Testis (tissue), 3 donors: ENCODE measurements around the gene CBLN4. TPM values are rescaled to one million over a fixed set of nuclear protein-coding genes. Genes with fewer than 3 reads are reported as not detected.

ENCODE experiments used
- DNase-seq: peaks from one replicate; pipeline ENCODE4 v3.0.0-alpha.2; 2019
- H3K27ac ChIP-seq, 2 donors: fragments of 200-600 bp; sonication (generic); one replicate each; pipeline ENCODE4 v1.5.1; 2019
- H3K27me3 ChIP-seq: fragments of 200-600 bp; sonication (generic); one replicate; pipeline ENCODE4 v1.5.1; 2019
- H3K36me3 ChIP-seq: fragments of 200-600 bp; sonication (generic); one replicate; pipeline ENCODE4 v1.5.1; 2017; ENCODE audit warnings: low read depth; ENCODE audit errors: missing control alignments
- H3K4me1 ChIP-seq: fragments of 200-600 bp; sonication (generic); one replicate; pipeline ENCODE4 v1.5.1; 2019
- H3K4me3 ChIP-seq, 2 donors: fragments of 200-600 bp; sonication (generic); one replicate each; pipeline ENCODE4 v1.5.1; 2017 to 2019
- H3K9me3 ChIP-seq: fragments of 200-600 bp; sonication (generic); one replicate; pipeline ENCODE4 v1.5.1; 2017
- POLR2A ChIP-seq: fragments of 450-650 bp; IDR thresholded peaks from one replicate; pipeline ENCODE4 v1.6.1; 2017; ENCODE audit warnings: antibody characterized with exemption, mild to moderate bottlenecking, moderate library complexity
- WGBS, 2 donors: methylation state at CpG; one replicate each; pipeline ENCODE4 v1.1.5; 2018; 5-methylcytosine and 5-hydroxymethylcytosine counted together
- intact Hi-C: fragments of 100-400 bp; cut with DNase I; formaldehyde crosslinking; loops from one replicate; pipeline ENCODE4 v1.15.1; 2023; ENCODE audit warnings: low total_unique reads
- polyA plus RNA-seq: library from polyadenylated mRNA; stranded (reverse); fragments of 350-450 nt; fragmentation: Illumina TruSeq; extraction: RNeasy Lipid Tissue Mini Kit (QIAGEN cat#74804); gene quantifications from one replicate; pipeline ENCODE4 v1.2.3, GENCODE V29; 2014; ENCODE audit warnings: low read depth, low replicate concordance; ENCODE audit not compliant: insufficient read depth
- total RNA-seq, 2 donors: library from RNA; depleted of rRNA; stranded (reverse); fragments of >200 nt; gene quantifications; one replicate each; pipeline ENCODE4 v1.2.3, GENCODE V29; 2016
- TF ChIP-seq, protein P1 (sequence below), 3 experiments: fragments of 450-650 bp in 2 of 3; fragments of 200-600 bp in 1 of 3; sonication (generic) in 1 of 3; IDR thresholded peaks; one replicate each; pipeline ENCODE4 v1.5.1; 2016 to 2019; ENCODE audit warnings: antibody characterized with exemption in 3 of 3, mild to moderate bottlenecking in 2 of 3, moderate library complexity in 1 of 3

Gene CBLN4
- total and polyA plus RNA-seq, 3 donors from 2014 or later, result 3.1 to 6.0 (median 3.4) TPM

DNA sequence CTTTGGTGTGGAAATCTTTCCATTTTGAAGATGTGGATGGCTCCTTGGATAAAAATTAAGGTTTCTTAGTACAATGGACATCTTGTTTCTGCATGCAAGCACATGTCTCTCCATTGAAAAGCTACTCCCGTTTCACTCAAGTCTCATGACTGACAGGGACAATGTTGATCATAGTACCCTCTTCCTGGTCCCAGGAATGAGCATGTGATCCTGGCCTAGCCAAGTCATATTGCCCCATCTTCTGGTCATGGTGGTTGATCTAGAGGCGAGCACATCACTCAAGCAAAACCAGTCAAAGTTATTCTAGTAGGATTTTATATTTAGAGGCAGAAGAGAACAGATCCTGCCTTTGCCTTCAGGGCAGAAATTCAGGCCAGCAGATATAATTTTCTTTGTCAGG is 12.2 kb upstream of the CBLN4 start:
- no peaks in the 10 kb centered on the region for H3K36me3 ChIP-seq
- TF ChIP-seq, protein P1, sequence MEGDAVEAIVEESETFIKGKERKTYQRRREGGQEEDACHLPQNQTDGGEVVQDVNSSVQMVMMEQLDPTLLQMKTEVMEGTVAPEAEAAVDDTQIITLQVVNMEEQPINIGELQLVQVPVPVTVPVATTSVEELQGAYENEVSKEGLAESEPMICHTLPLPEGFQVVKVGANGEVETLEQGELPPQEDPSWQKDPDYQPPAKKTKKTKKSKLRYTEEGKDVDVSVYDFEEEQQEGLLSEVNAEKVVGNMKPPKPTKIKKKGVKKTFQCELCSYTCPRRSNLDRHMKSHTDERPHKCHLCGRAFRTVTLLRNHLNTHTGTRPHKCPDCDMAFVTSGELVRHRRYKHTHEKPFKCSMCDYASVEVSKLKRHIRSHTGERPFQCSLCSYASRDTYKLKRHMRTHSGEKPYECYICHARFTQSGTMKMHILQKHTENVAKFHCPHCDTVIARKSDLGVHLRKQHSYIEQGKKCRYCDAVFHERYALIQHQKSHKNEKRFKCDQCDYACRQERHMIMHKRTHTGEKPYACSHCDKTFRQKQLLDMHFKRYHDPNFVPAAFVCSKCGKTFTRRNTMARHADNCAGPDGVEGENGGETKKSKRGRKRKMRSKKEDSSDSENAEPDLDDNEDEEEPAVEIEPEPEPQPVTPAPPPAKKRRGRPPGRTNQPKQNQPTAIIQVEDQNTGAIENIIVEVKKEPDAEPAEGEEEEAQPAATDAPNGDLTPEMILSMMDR (IDR thresholded peaks at IDR 0.05), result no peak
- TF ChIP-seq POLR2A, result no peak
- 66 to 82% methylated on average over 2 of the region's 2 CpGs for WGBS, 2 donors
- H3K27ac ChIP-seq, result no peak overlapping the region
- H3K9me3 ChIP-seq, result no peaks in the 10 kb centered on the region
- H3K27me3 ChIP-seq, result no peaks in the 10 kb centered on the region
- no peaks in the 10 kb centered on the region for H3K4me1 ChIP-seq
- intact Hi-C loops, result no loop called here
- no peak overlapping the region for H3K4me3 ChIP-seq
- DNase-seq, result no peak

DNA sequence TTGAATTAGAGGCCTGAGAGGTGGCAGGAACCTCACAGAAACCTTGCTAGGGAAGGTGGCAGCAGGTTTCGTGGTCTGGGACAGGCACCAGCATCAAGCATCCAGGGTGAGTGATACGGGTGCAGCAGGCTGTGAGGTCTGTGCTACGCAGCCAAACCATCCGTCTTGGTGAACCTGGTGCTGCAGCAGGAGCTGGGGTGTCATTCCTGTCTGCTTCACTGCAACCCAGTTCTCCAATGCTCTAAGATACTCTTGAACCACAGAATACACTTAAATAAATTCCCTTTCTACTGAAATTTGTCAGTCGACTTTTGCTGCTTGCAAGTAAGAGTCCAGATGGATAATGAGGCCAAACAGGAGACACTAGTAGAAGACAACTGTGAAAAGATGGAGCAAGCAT is 9.7 kb upstream of the CBLN4 start:
- Histone ChIP-seq H3K36me3 (no peaks in the 10 kb centered on the region), H3K27ac (no peak overlapping the region), H3K9me3 (no peaks in the 10 kb centered on the region), H3K4me1 (no peaks in the 10 kb centered on the region), H3K27me3 (no peaks in the 10 kb centered on the region), H3K4me3 (no peak overlapping the region)
- no peak for DNase-seq
- TF ChIP-seq, protein P1 (IDR thresholded peaks at IDR 0.05), result no peak
- TF ChIP-seq POLR2A, result no peak
- intact Hi-C loops, result no loop called here
- WGBS, 2 donors, result 85 to 90% methylated on average over 5 of the region's 5 CpGs

DNA sequence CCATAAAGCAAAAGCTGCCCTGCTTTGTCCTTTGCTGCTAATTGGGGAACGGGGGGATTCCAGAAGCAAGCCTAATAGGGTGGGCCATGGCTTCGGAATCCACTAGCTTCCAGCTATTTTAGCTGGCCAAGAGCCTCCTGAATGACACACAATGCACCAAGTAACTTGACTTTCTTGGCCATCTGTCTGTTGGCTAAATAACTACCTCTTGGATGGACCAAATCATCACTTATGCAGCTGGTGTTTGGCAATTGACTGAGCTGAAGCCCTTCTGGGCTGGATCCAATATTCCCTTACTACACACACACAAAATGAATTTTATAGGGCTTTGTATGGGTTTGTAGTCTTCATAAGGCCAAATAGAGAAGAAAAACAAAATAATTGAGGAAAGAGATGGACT is 8.8 kb upstream of the CBLN4 start:
- no peaks in the 10 kb centered on the region for H3K9me3 ChIP-seq
- no peaks in the 10 kb centered on the region for H3K27me3 ChIP-seq
- no peak overlapping the region for H3K27ac ChIP-seq
- intact Hi-C loops, result no loop called here
- H3K4me1 ChIP-seq, result no peaks in the 10 kb centered on the region
- no peak for DNase-seq
- TF ChIP-seq POLR2A, result no peak
- TF ChIP-seq, protein P1 (IDR thresholded peaks at IDR 0.05), result no peak
- no peaks in the 10 kb centered on the region for H3K36me3 ChIP-seq
- H3K4me3 ChIP-seq, result no peak overlapping the region
- 69 to 81% methylated on average over 2 of the region's 2 CpGs for WGBS, 2 donors

DNA sequence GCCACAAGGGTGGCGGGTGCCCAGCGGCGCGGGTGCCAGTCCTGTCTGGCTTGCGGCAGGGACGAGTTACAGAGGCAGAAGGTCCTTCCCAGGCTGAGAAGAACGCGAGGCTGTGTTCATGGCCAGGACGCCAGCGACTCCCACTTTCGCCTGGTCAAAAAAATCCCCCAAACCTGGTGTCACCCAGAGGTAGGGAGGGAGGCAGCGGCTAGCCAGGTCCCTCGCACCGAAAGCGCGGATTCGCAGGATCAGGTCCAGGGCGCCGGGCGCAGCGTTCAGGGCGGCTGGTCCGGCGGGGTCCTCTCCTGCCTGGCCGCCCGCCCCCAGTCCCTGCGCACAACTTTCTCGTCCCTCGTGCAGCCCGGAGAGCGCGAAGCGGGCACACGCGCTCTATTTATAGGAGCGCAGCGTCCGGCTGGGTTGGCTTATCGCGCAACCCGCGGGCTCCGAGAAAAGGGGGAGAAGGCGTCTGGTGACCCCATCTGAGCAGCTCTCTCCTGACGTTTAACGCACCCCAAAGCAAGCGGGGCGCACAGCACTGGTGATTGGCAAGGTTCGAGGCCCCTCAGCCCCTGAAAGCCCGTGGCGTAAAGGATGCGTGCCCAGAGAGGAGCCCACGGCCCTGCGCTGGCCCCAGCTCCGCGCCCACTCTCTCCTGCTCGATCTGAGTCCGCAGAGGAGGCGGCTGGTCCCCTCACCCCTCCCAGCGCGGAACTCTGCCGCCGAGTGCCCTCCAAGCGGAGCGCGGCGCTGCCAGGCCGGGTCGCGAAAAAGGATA is 519 bp downstream of the CBLN4 start:
- intact Hi-C loops, result no loop called here
- WGBS, 2 donors, result 3% methylated on average over 11 to 66 of the region's 70 CpGs
- no peak for TF ChIP-seq POLR2A
- TF ChIP-seq, protein P1 (IDR thresholded peaks at IDR 0.05), result no peak
- no peaks in the 10 kb centered on the region for H3K4me1 ChIP-seq
- DNase-seq, result no peak
- H3K27ac ChIP-seq, result no peak overlapping the region
- peak overlapping the region; percentile 40 for H3K4me3 ChIP-seq
- H3K9me3 ChIP-seq, result no peaks in the 10 kb centered on the region
- no peaks in the 10 kb centered on the region for H3K27me3 ChIP-seq
- H3K36me3 ChIP-seq, result no peaks in the 10 kb centered on the region

DNA sequence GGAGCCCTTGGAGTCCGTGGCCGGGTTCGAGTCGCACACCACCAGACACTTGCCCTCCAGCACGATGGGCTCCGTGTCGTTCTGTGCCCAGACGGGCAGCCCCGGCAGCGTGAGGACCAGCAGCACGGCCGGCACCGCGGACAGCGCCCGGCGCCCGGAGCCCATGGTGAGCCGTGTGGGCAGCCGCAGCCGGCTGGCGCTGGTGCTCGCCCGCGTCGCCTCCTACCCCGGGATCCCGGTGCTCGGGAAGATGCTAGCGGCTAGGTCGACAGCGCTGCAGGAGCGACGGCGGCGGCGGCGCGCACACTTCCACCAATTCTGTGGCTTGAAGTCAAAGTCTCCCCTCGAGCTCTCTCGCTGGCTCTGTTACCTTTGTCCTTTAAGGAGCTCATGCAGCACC is 1.3 kb downstream of the CBLN4 start:
- no peaks in the 10 kb centered on the region for H3K4me1 ChIP-seq
- H3K4me3 ChIP-seq, result peak overlapping the region; percentile 40
- no peak overlapping the region for H3K27ac ChIP-seq
- 4% methylated on average over 20 of the region's 41 CpGs; no CpG with 5 or more reads in 1 of the 2 donors for WGBS, 2 donors
- H3K27me3 ChIP-seq, result no peaks in the 10 kb centered on the region
- no peaks in the 10 kb centered on the region for H3K36me3 ChIP-seq
- no peaks in the 10 kb centered on the region for H3K9me3 ChIP-seq
- TF ChIP-seq, protein P1 (IDR thresholded peaks at IDR 0.05), result no peak
- TF ChIP-seq POLR2A, result no peak
- intact Hi-C loops, result no loop called here
- DNase-seq, result peak; percentile 46
